Left ventricle myocardium inferior (tissue), 1 donor: ENCODE results near the gene ATG7. TPM values are rescaled to one million over a fixed set of nuclear protein-coding genes. Genes with fewer than 3 reads are reported as not detected.
A peak's percentile ranks its signal among the peaks of the same experiment; 100 is the strongest.
"Not testable (repeated sequence)": the region's sequence is repeated elsewhere in the genome, so short reads cannot be mapped to it uniquely, and the experiment has no call there.

Source experiments
- DNase-seq: peaks from one replicate; pipeline ENCODE4 v3.0.0-alpha.2; 2020
- H3K27ac ChIP-seq: fragments of 200-600 bp; replicated peaks from 2 replicates; pipeline ENCODE4 v1.8.0; 2021
- H3K27me3 ChIP-seq: fragments of 200-600 bp; 2 replicates; pipeline ENCODE4 v1.8.0; 2021; ENCODE audit warnings: low read depth
- H3K36me3 ChIP-seq: fragments of 200-600 bp; 2 replicates; pipeline ENCODE4 v1.8.0; 2021
- H3K4me1 ChIP-seq: fragments of 200-600 bp; 2 replicates; pipeline ENCODE4 v1.8.0; 2021
- H3K4me3 ChIP-seq: fragments of 200-600 bp; 2 replicates; pipeline ENCODE4 v1.8.0; 2021; ENCODE audit warnings: mild to moderate bottlenecking, moderate library complexity
- H3K9me3 ChIP-seq: fragments of 200-600 bp; replicated peaks from 2 replicates; pipeline ENCODE4 v1.8.0; 2021
- CTCF ChIP-seq: fragments of 200-600 bp; IDR thresholded peaks from 2 replicates; pipeline ENCODE4 v1.8.0; 2021; ENCODE audit warnings: antibody characterized with exemption, mild to moderate bottlenecking, borderline replicate concordance
- intact Hi-C: fragments of 100-400 bp; cut with micrococcal nuclease; formaldehyde crosslinking; loops from one replicate; pipeline ENCODE4 v1.11.0; 2022
- total RNA-seq: library from RNA; stranded (reverse); fragmentation: NEBNext Ultra II Directional; extraction: Animal tissue kit (Norgen Biotek cat#: 25700); gene quantifications from one replicate; pipeline ENCODE4 v1.2.1, GENCODE V29; 2021
- donor health status: DM: no; HTN: yes; CAD: no; lungs with severe emphysema.

ATG7 gene
- total RNA-seq, 1 donor from 2014 or later = 15.7 TPM

DNA sequence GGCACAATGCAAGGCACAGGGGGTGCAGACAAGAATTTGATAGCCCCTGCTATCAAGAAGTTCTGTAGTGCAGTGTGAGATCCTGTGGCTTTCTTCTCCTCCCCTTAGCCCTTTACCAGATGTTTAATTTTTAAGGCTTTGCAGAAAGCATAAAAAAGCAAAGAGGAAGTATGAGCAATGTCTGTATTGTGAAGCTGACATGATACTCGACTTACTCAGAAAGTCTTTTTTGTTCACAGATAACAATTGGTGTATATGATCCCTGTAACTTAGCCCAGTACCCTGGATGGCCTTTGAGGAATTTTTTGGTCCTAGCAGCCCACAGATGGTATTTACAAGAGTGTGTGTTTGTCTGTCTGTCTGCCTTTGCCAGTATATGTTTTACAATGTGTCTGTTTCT is 58.9 kb downstream of the ATG7 start:
- no peak overlapping the region for H3K27ac ChIP-seq
- H3K4me3 ChIP-seq = no peak overlapping the region
- H3K36me3 ChIP-seq = peaks cover 16% of the 10 kb centered on the region
- TF ChIP-seq CTCF = no peak
- no peaks in the 10 kb centered on the region for H3K9me3 ChIP-seq
- intact Hi-C loops = loop anchor here (10.0 kb wide), 1 partner anchor 96 kb away; no protein-coding TSS in a partner anchor
- no peaks in the 10 kb centered on the region for H3K4me1 ChIP-seq
- H3K27me3 ChIP-seq = no peaks in the 10 kb centered on the region
- no peak for DNase-seq

DNA sequence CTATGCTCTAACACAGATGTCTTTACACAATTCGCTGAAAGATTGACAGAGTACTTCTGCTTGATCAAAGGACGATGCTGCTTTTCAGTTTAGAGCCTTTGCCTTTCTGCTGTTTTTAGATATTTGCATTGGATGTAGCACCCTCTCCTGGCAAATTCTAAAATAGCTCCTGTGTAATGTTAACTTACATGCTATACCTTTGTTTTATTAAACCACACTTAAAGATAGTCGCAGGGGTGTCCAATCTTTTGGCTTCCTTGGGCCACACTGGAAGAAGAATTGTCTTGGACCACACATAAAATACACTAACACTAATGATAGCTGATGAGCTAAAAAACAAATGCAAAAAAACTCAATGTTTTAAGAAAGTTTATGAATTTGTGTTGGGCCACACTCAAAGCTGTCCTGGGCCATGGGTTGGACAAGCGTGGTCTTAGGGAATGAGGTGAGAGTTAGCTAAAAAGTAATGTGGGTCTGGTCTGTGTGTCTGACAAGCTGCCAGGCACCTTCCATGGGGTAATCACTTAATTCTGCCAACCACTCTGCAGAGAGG is 62.9 kb downstream of the ATG7 start:
- Histone ChIP-seq H3K27ac (no peak overlapping the region), H3K4me3 (no peak overlapping the region), H3K36me3 (peaks cover 15% of the 10 kb centered on the region), H3K27me3 (no peaks in the 10 kb centered on the region), H3K9me3 (no peaks in the 10 kb centered on the region), H3K4me1 (no peaks in the 10 kb centered on the region)
- DNase-seq = no peak
- peak; percentile 73 for TF ChIP-seq CTCF
- intact Hi-C loops = loop anchor here (10.0 kb wide), 1 partner anchor 100 kb away; no protein-coding TSS in a partner anchor

DNA sequence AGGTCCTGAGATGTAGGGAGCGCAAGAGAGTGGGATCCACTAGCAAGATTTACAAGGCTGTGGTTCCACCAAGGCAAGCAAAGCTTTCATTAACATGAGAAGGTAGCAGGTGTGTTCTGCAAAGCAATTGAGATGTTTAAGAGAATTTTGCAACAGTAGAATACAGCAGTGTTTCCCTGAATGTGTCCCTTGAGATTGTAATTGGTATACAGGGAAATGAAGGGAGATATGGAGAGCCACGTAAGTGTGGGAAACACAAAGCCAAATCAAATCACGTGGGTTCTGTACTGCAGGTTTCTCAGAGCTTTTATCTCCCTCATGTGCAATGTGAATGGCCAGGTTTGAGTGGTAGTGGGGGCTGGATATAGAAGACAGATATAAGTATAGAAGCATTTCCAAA is 67.3 kb downstream of the ATG7 start:
- Histone ChIP-seq H3K4me1 (no peaks in the 10 kb centered on the region), H3K4me3 (no peak overlapping the region), H3K36me3 (peaks cover 34% of the 10 kb centered on the region), H3K27ac (no peak overlapping the region), H3K9me3 (no peaks in the 10 kb centered on the region), H3K27me3 (no peaks in the 10 kb centered on the region)
- TF ChIP-seq CTCF = no peak
- no peak for DNase-seq
- intact Hi-C loops = loop anchor here (10.0 kb wide), 1 partner anchor 105 kb away; no protein-coding TSS in a partner anchor

DNA sequence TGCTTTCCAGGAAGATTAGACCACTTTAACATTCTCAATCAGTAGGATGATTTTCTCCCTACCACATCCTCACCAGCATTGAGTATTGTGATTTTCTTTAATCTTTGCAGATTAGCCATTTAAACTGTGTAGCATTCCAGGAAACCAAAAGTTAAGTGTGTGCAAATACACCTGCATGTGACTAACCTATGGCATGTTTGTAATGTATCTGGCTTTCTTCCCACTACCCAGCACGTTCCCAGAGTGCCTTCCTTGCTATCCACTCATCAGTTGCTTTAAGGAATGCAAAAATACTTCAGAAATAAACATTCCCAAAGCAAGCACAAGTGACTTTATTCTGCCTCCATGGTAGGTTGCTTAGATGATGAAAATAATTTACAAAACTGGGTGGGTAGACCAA is 74.2 kb downstream of the ATG7 start:
- no peak for DNase-seq
- Histone ChIP-seq H3K27ac (no peak overlapping the region), H3K36me3 (peaks cover 68% of the 10 kb centered on the region), H3K4me1 (no peaks in the 10 kb centered on the region), H3K9me3 (no peaks in the 10 kb centered on the region), H3K4me3 (no peak overlapping the region), H3K27me3 (no peaks in the 10 kb centered on the region)
- intact Hi-C loops = no loop called here
- TF ChIP-seq CTCF = no peak

GRCh38 chr3:11348877-11349276 is 76.7 kb downstream of the ATG7 start:
- H3K9me3 ChIP-seq, H3K27me3 ChIP-seq, DNase-seq, H3K4me1 ChIP-seq, H3K4me3 ChIP-seq, H3K27ac ChIP-seq, intact Hi-C loops: not testable (repeated sequence)
- peaks cover 64% of the 10 kb centered on the region for H3K36me3 ChIP-seq

GRCh38 chr3:11349446-11349845 is 77.2 kb downstream of the ATG7 start:
- no peaks in the 10 kb centered on the region for H3K4me1 ChIP-seq
- intact Hi-C loops = no loop called here
- H3K4me3 ChIP-seq = no peak overlapping the region
- H3K27ac ChIP-seq = no peak overlapping the region
- H3K9me3 ChIP-seq = no peaks in the 10 kb centered on the region
- no peak for TF ChIP-seq CTCF
- DNase-seq = no peak
- peaks cover 59% of the 10 kb centered on the region for H3K36me3 ChIP-seq
- no peaks in the 10 kb centered on the region for H3K27me3 ChIP-seq
